Pancreas (tissue), 10 donors: ENCODE data around the gene KCTD6. TPM values are rescaled to one million over a fixed set of nuclear protein-coding genes. Genes with fewer than 3 reads are reported as not detected.

Experiments used
- ATAC-seq, 4 donors: fragments of 200-7000 bp; cut with Tn5 transposase; one replicate each; pipeline versions ENCODE4 v1.8.0 to v1.9.1; 2020; ENCODE audit warnings: mild to moderate bottlenecking in 4 of 4, moderate library complexity in 4 of 4
- DNase-seq, 6 donors: peaks; one replicate each; pipeline ENCODE4 v3.0.0-alpha.2; 2020
- FAIRE-seq: peaks from 2 replicates; lab custom pipeline; 2012; peaks lifted over from hg19 to GRCh38; lab: Jason Lieb, UNC
- H3K27ac ChIP-seq, 4 donors: fragments of 200-600 bp; sonication (generic); 1 replicate in 3 of 4; 2 replicates in 1 of 4; pipeline versions ENCODE4 v1.5.0 to v1.8.0; 2020
- H3K27me3 ChIP-seq, 4 donors: fragments of 200-600 bp; one replicate each; pipeline ENCODE4 v1.8.0; 2021
- H3K36me3 ChIP-seq, 3 donors: fragments of 200-600 bp; sonication (generic) in 1 of 3; one replicate each; pipeline versions ENCODE4 v1.5.0 to v1.8.0; 2020 to 2021
- H3K4me1 ChIP-seq, 3 donors: fragments of 200-600 bp; one replicate each; pipeline ENCODE4 v1.8.0; 2021
- H3K4me3 ChIP-seq, 4 donors: fragments of 200-600 bp; sonication (generic) in 2 of 4; one replicate each; pipeline versions ENCODE4 v1.5.0 to v1.8.0; 2020 to 2021
- H3K9me3 ChIP-seq, 4 donors: fragments of 200-600 bp; one replicate each; pipeline ENCODE4 v1.8.0; 2021
- WGBS, 2 donors: extraction: QIAGEN DNeasy Blood & Tissue Kit; methylation state at CpG; one replicate each; pipeline ENCODE4 v1.1.7; 2013; 5-methylcytosine and 5-hydroxymethylcytosine counted together
- intact Hi-C, 3 donors: fragments of 100-400 bp; cut with DNase I; formaldehyde crosslinking; loops; one replicate each; pipeline versions ENCODE4 v1.11.1 to v1.14.2; 2022
- polyA plus RNA-seq, 2 donors: library from polyadenylated mRNA; stranded (reverse); fragments of 200-250 nt; gene quantifications; one replicate each; pipeline ENCODE4 v1.2.3, GENCODE V29; 2013
- total RNA-seq, 6 donors: library from RNA; stranded (reverse); fragmentation: NEBNext Ultra II Directional in 4 of 6; extraction: Animal tissue kit (Norgen Biotek cat#: 25700) in 4 of 6; gene quantifications; one replicate each; pipeline versions ENCODE4 v1.2.1 to v1.2.4, GENCODE V29; 2021 to 2023
- TF ChIP-seq, protein P1 (sequence below), 4 donors: fragments of 200-600 bp; sonication (generic) in 3 of 4; IDR thresholded peaks; one replicate each; pipeline versions ENCODE4 v1.5.0 to v1.8.0; 2021; ENCODE audit warnings: antibody characterized with exemption in 4 of 4
- donor health status: healthy with polysubstance abuse.
- donor health status: DM: no; HTN: no; CAD: no; lungs with moderate emphysema.
- donor health status: DM: no; HTN: no; CAD: no.
- donor health status: control.
- donor health status: control.
- donor health status: Bipolar disorder and iron deficiency.
- donor health status: DM: yes; HTN: yes; CAD: no.
- donor health status: DM: no; HTN: no; CAD: no.
- donor health status: DM: no; HTN: no; CAD: no.
- donor health status: DM: yes; HTN: yes; CAD: no.

The KCTD6 gene
- total and polyA plus RNA-seq, 8 donors = 2.2 to 13.8 (median 4.4) TPM

DNA sequence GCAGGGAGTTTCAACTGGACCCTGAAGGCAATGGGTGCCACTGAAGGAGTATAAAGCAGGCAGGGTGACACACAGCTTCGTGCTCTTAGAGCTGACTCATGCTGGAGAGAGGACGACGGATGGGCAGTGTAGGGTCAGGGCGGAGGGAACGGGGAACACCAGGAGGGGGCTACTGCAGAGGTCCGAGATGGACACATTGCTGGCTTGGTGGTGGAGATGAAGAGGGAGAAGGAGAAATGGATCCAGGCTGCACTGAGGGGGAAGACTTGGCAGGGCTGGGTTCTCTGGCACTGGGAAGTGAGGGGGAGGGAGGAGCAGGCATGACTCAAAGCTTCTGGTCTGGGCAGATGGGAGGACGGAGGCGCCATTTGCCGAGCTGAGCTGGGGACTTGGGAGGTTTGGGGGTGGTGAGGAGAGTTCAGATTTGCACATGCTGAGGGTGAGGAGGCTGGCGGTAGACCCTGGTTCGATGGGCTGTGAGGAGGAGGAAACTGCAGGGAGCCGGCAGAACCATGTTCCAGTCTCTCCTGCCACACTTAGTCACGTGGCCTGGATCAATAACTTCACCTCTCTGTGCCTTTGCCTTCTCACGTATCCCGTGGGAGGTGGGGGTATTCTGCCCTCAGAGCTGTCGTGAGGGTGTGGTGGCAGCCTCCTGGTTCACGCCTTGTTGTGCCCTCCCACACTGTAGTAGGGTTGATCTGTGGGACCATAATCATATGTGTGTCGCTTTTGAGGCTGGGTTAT, 4.6 kb upstream of the KCTD6 start:
- H3K4me1 ChIP-seq = peaks cover 0 to 4% (median 0%) of the 10 kb centered on the region in 3 donors
- H3K27me3 ChIP-seq = no peaks in the 10 kb centered on the region
- TF ChIP-seq, protein P1, sequence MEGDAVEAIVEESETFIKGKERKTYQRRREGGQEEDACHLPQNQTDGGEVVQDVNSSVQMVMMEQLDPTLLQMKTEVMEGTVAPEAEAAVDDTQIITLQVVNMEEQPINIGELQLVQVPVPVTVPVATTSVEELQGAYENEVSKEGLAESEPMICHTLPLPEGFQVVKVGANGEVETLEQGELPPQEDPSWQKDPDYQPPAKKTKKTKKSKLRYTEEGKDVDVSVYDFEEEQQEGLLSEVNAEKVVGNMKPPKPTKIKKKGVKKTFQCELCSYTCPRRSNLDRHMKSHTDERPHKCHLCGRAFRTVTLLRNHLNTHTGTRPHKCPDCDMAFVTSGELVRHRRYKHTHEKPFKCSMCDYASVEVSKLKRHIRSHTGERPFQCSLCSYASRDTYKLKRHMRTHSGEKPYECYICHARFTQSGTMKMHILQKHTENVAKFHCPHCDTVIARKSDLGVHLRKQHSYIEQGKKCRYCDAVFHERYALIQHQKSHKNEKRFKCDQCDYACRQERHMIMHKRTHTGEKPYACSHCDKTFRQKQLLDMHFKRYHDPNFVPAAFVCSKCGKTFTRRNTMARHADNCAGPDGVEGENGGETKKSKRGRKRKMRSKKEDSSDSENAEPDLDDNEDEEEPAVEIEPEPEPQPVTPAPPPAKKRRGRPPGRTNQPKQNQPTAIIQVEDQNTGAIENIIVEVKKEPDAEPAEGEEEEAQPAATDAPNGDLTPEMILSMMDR (IDR thresholded peaks at IDR 0.05) = no peak
- no peak overlapping the region for H3K27ac ChIP-seq
- H3K9me3 ChIP-seq = no peaks in the 10 kb centered on the region
- ATAC-seq = peak in 2 of 4 donors; percentile 10 to 43
- H3K4me3 ChIP-seq = peak overlapping the region in 2 of 4 donors; percentile 22 to 28
- no peaks in the 10 kb centered on the region for H3K36me3 ChIP-seq
- intact Hi-C loops = no loop called here
- 27 to 30% methylated on average over 18 of the region's 18 CpGs for WGBS, 2 donors
- DNase-seq = peak in 5 of 6 donors; percentile 31 to 55 (median 49)
- FAIRE-seq = no peak

DNA sequence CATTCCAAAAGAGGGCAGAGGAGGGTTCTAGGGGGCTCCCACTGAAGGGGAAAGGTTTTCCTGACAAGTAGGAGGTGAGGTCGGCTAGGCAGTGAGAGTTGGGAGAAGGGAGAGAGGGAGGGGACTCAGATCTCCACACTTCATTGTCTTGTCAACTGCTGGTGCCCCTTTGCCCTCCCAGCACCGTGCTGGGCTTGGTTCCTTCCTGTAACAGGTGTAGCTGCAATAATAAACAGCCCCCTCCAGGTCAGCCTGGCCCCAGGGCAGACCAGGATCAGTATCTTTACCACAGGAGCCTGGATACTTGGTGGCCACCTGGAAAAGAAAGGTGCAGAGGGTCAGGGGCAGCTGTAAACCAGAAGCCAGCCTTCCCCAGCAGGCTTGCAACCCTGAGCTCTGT, 2.9 kb upstream of the KCTD6 start:
- H3K9me3 ChIP-seq = no peaks in the 10 kb centered on the region
- H3K27ac ChIP-seq = no peak overlapping the region
- H3K4me3 ChIP-seq = no peak overlapping the region
- H3K36me3 ChIP-seq = no peaks in the 10 kb centered on the region
- TF ChIP-seq, protein P1 (IDR thresholded peaks at IDR 0.05) = no peak
- ATAC-seq (no peak), FAIRE-seq (no peak), DNase-seq (no peak)
- H3K27me3 ChIP-seq = no peaks in the 10 kb centered on the region
- peaks cover 5 to 16% (median 7%) of the 10 kb centered on the region in 3 donors for H3K4me1 ChIP-seq
- intact Hi-C loops = no loop called here
- WGBS, 2 donors = 52 to 58% methylated on average over 2 of the region's 2 CpGs

DNA sequence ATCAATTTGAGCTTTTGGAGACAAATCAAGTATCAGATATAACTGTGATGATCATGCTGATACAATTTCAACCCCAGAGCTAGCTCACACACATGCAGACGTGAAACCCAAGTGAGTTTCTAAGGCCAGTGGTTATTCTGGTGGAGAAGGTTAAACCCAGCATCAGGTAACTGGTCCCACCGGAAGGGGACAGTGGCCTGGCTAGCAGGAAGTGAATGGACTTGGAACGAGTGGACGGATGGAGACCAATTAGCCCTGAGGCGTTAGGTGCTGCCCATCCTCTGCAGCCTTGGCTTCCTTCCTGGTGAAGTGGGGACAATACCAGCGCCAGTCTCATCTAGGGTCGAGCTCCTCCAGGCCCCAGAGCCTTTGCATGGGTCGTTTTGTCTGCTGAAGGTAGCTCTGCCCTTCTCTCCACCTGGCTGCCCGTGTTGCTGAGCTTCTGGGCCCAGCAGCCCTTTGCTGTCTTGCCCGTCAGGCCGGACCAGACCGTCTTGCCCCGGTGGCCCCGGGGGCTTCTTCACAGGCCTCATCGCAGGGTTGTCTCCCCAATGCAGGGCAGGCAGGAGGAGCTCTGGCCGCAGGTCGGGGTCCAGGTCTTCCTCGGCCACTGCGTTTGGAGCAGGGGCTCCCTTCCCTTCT, 915 bp upstream of the KCTD6 start:
- Histone ChIP-seq H3K27ac (peak overlapping the region; percentile 1 to 46 (median 24)), H3K4me3 (peak overlapping the region in 3 of 4 donors; percentile 27 to 75 (median 59)), H3K4me1 (peaks cover 5 to 16% (median 13%) of the 10 kb centered on the region in 3 donors), H3K27me3 (no peaks in the 10 kb centered on the region), H3K36me3 (no peaks in the 10 kb centered on the region), H3K9me3 (no peaks in the 10 kb centered on the region)
- FAIRE-seq = no peak
- peak in 5 of 6 donors; percentile 21 to 83 (median 45) for DNase-seq
- WGBS, 2 donors = 75% methylated on average over 18 to 19 of the region's 19 CpGs
- ATAC-seq = peak in 3 of 4 donors; percentile 0 to 2 (median 1)
- TF ChIP-seq, protein P1 (IDR thresholded peaks at IDR 0.05) = no peak
- intact Hi-C loops = loop anchor here in 1 of 3 donors (10.0 kb wide), 1 partner anchor 156 kb away; the partner anchor contains the start of gene PXK

DNA sequence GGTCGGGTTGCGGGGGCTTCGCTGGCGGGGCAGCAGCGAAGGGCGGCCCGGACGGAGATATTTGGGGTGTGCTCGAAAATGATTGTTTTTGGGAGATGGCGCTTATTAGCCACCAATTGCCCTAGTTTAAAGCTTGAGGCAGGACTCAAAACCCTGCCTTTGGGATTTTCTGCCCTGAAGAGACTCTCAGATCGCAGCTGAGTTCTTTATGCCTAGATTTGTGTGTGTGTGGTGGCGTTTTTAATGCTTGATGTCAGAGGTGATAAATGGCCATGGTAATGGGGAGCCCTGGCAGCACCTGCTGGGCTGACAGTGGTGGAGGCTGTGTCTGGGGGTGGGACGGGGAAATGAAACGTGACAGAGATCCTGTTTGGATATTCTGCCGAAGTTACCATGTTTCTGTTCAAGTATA, 604 bp downstream of the KCTD6 start:
- H3K4me3 ChIP-seq = peak overlapping the region; percentile 59 to 75 (median 66)
- FAIRE-seq (no peak), DNase-seq (peak in 1 of 6 donors; percentile 9), ATAC-seq (no peak)
- 0 to 1% methylated on average over 14 to 15 of the region's 15 CpGs for WGBS, 2 donors
- H3K4me1 ChIP-seq = peaks cover 5 to 16% (median 13%) of the 10 kb centered on the region in 3 donors
- peak overlapping the region in 3 of 4 donors; percentile 23 to 54 (median 26) for H3K27ac ChIP-seq
- TF ChIP-seq, protein P1 (IDR thresholded peaks at IDR 0.05) = no peak
- no peaks in the 10 kb centered on the region for H3K9me3 ChIP-seq
- H3K36me3 ChIP-seq = no peaks in the 10 kb centered on the region
- intact Hi-C loops = loop anchor here in 1 of 3 donors (10.0 kb wide), 1 partner anchor 158 kb away; the partner anchor contains the start of gene PXK
- H3K27me3 ChIP-seq = no peaks in the 10 kb centered on the region
